OCI-LY7 (cell line): ENCODE results near the gene RNF208. TPM values are rescaled to one million over a fixed set of nuclear protein-coding genes. Genes with fewer than 3 reads are reported as not detected.

ENCODE experiments used
- BruUV-seq: library from RNA; stranded (reverse); fragments of 400-500 nt; replicated peaks from 2 replicates; lab custom pipeline; 2021; lab: Mats Ljungman, UMichigan
- CTCF ChIA-PET: fragments of 300-600 bp; sonication (Branson Sonifier 250); formaldehyde crosslinking; loops from one replicate; lab custom pipeline; 2022; ENCODE audit warnings: antibody characterized with exemption; ENCODE audit not compliant: unreplicated experiment; lab: Charles Lee
- POLR2A ChIA-PET: fragments of 300-600 bp; sonication (Branson Sonifier 250); formaldehyde crosslinking; loops from one replicate; lab custom pipeline; 2022; ENCODE audit warnings: antibody characterized with exemption; lab: Charles Lee
- DNase-seq: peaks from one replicate; pipeline ENCODE4 v3.0.0-alpha.2; 2015; ENCODE audit warnings: low spot score
- H2AFZ ChIP-seq: fragments of 200-600 bp; sonication (generic), shearing (Covaris generic); 2 replicates; pipeline ENCODE4 v1.6.1; 2014; ENCODE audit warnings: mild to moderate bottlenecking, antibody characterized with exemption, low read length, moderate library complexity
- H3K27ac ChIP-seq: fragments of 200-600 bp; sonication (generic); 2 replicates; pipeline ENCODE4 v1.5.1; 2014; ENCODE audit warnings: mixed run types, low read depth, mild to moderate bottlenecking, moderate library complexity, low read length, inconsistent platforms; ENCODE audit not compliant: poor library complexity, severe bottlenecking
- H3K36me3 ChIP-seq: fragments of 200-600 bp; sonication (generic); 2 replicates; pipeline ENCODE4 v1.6.1; 2014; ENCODE audit warnings: mild to moderate bottlenecking, antibody characterized with exemption, low read length, moderate library complexity, mixed read lengths; ENCODE audit not compliant: insufficient read depth
- H3K4me1 ChIP-seq: fragments of 200-600 bp; sonication (generic); 2 replicates; pipeline ENCODE4 v1.5.1; 2014; ENCODE audit warnings: mild to moderate bottlenecking, low read length; ENCODE audit not compliant: insufficient read depth, poor library complexity, severe bottlenecking
- H3K4me2 ChIP-seq: fragments of 200-600 bp; sonication (generic); 2 replicates; pipeline ENCODE4 v1.6.1; 2014; ENCODE audit warnings: mild to moderate bottlenecking, low read length
- H3K4me3 ChIP-seq: fragments of 200-600 bp; sonication (generic); 2 replicates; pipeline ENCODE4 v1.5.1; 2014; ENCODE audit warnings: mild to moderate bottlenecking, low read depth, low read length; ENCODE audit not compliant: poor library complexity, severe bottlenecking
- H3K79me2 ChIP-seq: fragments of 200-600 bp; sonication (generic); 2 replicates; pipeline ENCODE4 v1.6.1; 2016; ENCODE audit warnings: low read depth, mild to moderate bottlenecking, low read length, moderate library complexity, mixed read lengths; ENCODE audit not compliant: insufficient read depth
- H3K9me2 ChIP-seq: fragments of 200-600 bp; sonication (generic); 2 replicates; pipeline ENCODE4 v1.6.1; 2016; ENCODE audit warnings: mild to moderate bottlenecking, low read length, mixed read lengths; ENCODE audit not compliant: insufficient read depth
- H3K9me3 ChIP-seq: fragments of 200-600 bp; sonication (generic); 2 replicates; pipeline ENCODE4 v1.6.1; 2014; ENCODE audit warnings: mild to moderate bottlenecking, mixed run types, low read length, mixed read lengths
- H4K20me1 ChIP-seq: fragments of 200-600 bp; sonication (generic); 2 replicates; pipeline ENCODE4 v1.6.1; 2014; ENCODE audit warnings: mild to moderate bottlenecking, antibody characterized with exemption, low read length, moderate library complexity, mixed read lengths; ENCODE audit not compliant: insufficient read depth
- CTCF ChIP-seq: fragments of 200-600 bp; sonication (generic); conservative IDR thresholded peaks from 2 replicates; pipeline ENCODE4 v1.5.1; 2014; ENCODE audit warnings: mild to moderate bottlenecking, antibody characterized with exemption, low read length, moderate library complexity, mixed read lengths
- EZH2phosphoT487 ChIP-seq: fragments of 200-600 bp; sonication (generic); IDR thresholded peaks from 2 replicates; pipeline ENCODE4 v1.6.1; 2018; ENCODE audit warnings: low read depth, borderline replicate concordance, mild to moderate bottlenecking, mixed run types, antibody characterized with exemption, low read length, moderate library complexity, mixed read lengths
- intact Hi-C: fragments of 100-400 bp; cut with micrococcal nuclease; formaldehyde crosslinking; loops from one replicate; pipeline ENCODE4 v1.10.0; 2022; ENCODE audit not compliant: unreplicated experiment
- total RNA-seq, 2 experiments: library from RNA; depleted of rRNA in 1 of 2; stranded (reverse); fragments of >200 nt in 1 of 2; shearing (Covaris generic) in 1 of 2; gene quantifications; 2 replicates each; pipeline ENCODE4 v1.2.3, GENCODE V29; 2014 to 2022

Gene RNF208
- total RNA-seq, 2 experiments from 2014 or later = 0.47 to 5.5 TPM

- CTCF ChIA-PET = no interaction called here
- no TSS peak for BruUV-seq
- no peak overlapping the region for H3K4me3 ChIP-seq
- TF ChIP-seq EZH2phosphoT487 (no peak), CTCF (no peak)
- peaks cover 47% of the 10 kb centered on the region for H3K36me3 ChIP-seq
- POLR2A ChIA-PET = no interaction called here
- no peaks in the 10 kb centered on the region for H3K9me2 ChIP-seq
- no peaks in the 10 kb centered on the region for H3K4me1 ChIP-seq
- no peak overlapping the region for H3K27ac ChIP-seq
- H3K4me2 ChIP-seq = no peak overlapping the region
- no peaks in the 10 kb centered on the region for H3K9me3 ChIP-seq
- H3K79me2 ChIP-seq = no peaks in the 10 kb centered on the region
- DNase-seq = no peak
- H2AFZ ChIP-seq = no peak overlapping the region
- intact Hi-C loops = no loop called here
- no peaks in the 10 kb centered on the region; the same call in 1 of the 2 replicates for H4K20me1 ChIP-seq
Measured at GRCh38 chr9:137178201-137178938, 43.7 kb downstream of the RNF208 start.

GRCh38 chr9:137176302-137177182 lies 45.5 kb downstream of the RNF208 start:
- Histone ChIP-seq H2AFZ (no peak overlapping the region), H3K4me1 (no peaks in the 10 kb centered on the region), H3K9me3 (no peaks in the 10 kb centered on the region), H3K36me3 (peaks cover 32% of the 10 kb centered on the region), H3K4me3 (no peak overlapping the region), H3K27ac (no peak overlapping the region), H3K79me2 (no peaks in the 10 kb centered on the region), H3K9me2 (no peaks in the 10 kb centered on the region), H4K20me1 (no peaks in the 10 kb centered on the region; the same call in 1 of the 2 replicates), H3K4me2 (no peak overlapping the region)
- peak; percentile 57 for DNase-seq
- ChIA-PET CTCF (interaction anchor here (0.5 to 0.9 kb wide), 2 partner anchors 16 to 60 kb away, joined by 3 read pairs; no protein-coding TSS in a partner anchor), POLR2A (no interaction called here)
- intact Hi-C loops = no loop called here
- TF ChIP-seq EZH2phosphoT487 (no peak), CTCF (peak; percentile 79)
- no TSS peak for BruUV-seq
